A549 treated with ZK216348 at 1 μM for 4 hours (cell line): ENCODE measurements around the gene GJB4. TPM values are rescaled to one million over a fixed set of nuclear protein-coding genes. Genes with fewer than 3 reads are reported as not detected.

ENCODE experiments used
- total RNA-seq: library from RNA; stranded (reverse); fragments of 200-300 nt; extraction: Qiagen RNA extraction; gene quantifications from 5 replicates; pipeline ENCODE4 v1.2.3, GENCODE V29; 2022; ENCODE audit warnings: low read depth

Gene GJB4
- total RNA-seq, result 0.05 to 0.11 TPM (median 0.09 TPM) in 4 of 5 replicates, not detected in the other

DNA sequence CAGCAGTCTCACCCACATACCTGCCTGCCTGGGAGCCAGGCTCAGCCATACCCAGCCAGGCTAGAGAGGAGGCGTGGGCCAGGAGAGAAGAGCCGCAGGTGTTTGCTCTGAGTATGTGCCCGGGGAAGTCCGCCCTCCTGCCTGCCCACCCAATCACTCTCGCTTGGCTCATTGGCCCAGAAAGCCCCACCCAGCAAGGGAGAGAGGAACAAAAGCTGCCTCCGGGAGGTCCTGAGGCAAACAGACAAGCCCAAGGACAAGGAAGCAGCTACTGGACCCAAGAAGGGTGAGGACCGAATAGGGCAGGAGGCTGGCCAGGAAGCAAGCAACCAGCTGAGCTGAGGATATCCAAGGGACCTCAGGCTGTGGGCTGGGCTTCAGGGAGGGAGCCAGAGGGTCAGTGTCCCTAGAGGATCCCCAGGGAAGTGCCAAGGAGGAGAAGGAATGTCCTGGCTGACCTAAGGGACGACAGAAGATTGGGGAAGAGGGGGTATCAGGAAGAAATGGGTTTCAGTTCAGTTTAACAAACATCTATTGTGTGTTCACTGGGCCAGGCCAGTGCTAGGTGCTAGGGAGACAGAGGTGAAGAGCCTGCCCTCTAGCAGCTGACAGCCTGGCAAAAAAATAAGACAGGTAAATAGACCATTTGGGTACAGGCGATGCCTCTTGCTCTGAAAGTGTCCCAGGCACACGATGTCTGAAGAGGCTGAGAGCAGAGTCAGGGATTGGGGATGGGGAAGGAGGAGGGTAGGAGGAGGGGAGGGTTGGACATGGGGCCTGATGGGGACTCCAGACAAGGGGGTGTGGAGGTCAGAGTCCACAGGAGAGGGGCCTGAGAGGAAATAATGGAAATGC is at the start of gene GJB4:
Gene GJB4 (plus strand): TSS at position 238 of the 855 bp plus-strand sequence. CDS start 1,515 bp downstream, outside the sequence.

DNA sequence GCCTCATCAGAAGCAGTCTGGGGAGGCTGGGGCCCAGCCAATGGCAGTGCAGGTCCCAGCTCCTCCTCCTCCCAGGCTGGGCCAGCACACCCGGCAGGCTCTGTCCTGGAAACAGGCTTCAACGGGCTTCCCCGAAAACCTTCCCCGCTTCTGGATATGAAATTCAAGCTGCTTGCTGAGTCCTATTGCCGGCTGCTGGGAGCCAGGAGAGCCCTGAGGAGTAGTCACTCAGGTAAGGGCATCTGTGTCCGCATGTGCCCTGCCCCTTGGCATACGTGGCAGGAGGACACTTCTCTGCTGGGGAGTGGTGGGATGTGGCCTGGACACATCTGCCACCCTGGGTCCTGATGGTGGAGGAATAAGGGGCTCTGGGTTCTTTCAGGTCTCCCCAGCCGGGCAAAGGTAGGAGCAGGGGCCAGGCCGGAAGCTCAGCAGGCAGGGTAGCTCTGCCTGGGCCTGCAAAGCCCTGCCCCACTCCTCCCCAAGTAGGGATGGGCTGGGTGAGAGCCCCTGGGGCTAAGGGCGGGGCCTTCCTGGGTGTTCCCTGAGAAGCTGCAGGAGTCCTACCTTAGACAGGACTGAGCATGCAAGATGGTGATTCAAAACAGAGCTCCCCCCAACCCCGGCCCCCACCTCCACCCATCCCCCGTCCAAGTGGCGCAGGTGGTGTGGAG is 4.4 kb upstream of the GJB4 start, which contains the start of gene GJB5:
Gene GJB5 (plus strand): TSS at position 84 of the 674 bp plus-strand sequence. CDS start 2,284 bp downstream, outside the sequence.

DNA sequence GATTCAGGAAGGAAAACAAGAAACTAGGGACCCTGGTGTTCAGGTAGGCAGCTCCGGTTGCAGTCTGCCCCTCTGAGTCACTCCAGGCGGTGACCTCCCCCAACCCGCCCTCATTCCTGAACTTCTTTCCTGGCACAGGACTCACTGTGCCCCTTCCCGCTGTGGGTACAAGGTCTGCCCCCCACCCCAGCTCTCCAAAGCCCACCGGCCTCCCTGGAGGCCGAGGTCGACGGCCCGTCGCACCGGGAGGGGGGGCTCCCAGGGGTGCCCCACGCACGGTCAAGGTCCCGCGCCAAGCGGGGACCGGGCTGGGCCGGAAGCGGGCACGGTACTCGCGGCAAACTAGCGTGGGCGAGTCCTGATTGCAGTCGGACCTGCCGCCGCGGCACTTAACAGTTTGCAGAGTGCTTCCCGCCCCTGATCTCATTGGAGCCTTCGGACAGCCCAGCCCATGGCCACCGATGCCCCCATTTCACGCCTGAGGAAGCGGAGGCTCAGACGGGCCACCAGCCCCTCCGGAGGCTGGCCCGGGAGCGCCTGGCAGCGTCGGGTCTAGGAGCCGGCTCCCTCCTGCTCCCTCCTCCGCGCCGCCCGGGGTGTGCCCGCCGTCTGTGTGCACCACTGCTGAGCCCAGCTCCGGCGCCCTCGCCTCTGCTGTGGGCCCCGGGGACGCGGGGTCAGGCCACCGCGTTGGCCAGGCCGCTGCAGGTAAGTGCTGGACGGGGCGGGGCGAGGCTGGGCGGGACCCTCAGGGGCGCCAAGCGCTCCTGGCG is 21.7 kb downstream of the GJB4 start, which contains the start of gene GJB3:
Gene GJB3 (plus strand): TSS at position 144 of the 773 bp plus-strand sequence. CDS start 3,549 bp downstream, outside the sequence.

DNA sequence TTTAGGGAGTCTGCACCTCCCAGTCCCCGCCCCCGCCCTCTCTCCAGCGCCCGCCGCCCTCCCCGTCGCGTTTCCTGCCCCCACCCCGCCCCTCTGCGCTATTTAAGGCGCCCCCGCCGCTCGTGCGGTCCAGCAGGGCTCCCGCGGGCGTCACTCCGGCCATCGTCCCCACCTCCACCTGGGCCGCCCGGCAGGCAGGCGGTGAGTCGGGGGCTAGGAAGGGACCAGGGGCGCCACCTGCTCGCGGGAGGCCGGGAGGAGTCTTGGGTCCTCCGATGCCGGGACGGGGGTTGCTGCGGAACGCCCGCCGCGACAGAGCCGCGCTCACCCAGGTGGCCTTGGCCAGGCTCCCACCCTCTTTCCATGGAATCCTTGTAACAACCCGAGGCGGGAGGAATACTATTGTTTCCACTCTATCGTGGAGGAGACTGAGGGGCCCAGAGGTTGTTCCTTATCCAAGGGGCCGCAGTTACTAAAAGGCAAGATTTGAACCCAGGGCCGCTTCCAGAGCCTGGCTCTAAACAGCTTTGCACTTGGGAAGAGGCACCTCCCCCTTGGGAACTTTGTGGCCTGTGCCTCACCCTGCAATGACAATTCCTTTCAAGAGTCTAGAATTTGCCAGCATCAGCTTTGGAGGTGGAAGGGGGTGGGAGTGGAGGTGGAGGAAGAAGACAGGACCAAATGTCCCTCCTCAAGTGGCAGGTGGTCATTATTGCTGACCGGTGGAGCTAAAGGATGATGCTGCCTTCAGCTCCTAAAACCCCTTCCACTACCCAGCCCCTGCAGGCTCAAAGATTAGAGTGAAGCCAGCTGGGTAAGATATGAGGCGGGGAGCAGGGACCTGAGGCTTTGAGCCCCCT is 33.6 kb downstream of the GJB4 start, which contains the start of gene GJA4:
Gene GJA4 (plus strand): TSS at position 132 of the 860 bp plus-strand sequence. CDS start 1,215 bp downstream, outside the sequence.

Other genes starting within 250 kb of the GJB4 start
- 0.16 to 0.28 TPM (median 0.19 TPM) in 3 of 5 replicates, not detected in the others for gene GJB5, start 4.7 kb upstream of the GJB4 start, total RNA-seq
- gene GJB3, start 21.5 kb downstream of the GJB4 start, total RNA-seq, result 7.4 to 11.8 TPM (median 9.4 TPM) in 5 replicates
- not detected in 5 replicates for gene GJA4, start 33.3 kb downstream of the GJB4 start, total RNA-seq
- 51.2 to 61.7 TPM (median 57.6 TPM) in 5 replicates for gene SMIM12, start 100.0 kb downstream of the GJB4 start, total RNA-seq
- 0.09 to 0.27 TPM (median 0.26 TPM) in 5 replicates for gene DLGAP3, start 169.9 kb downstream of the GJB4 start, total RNA-seq
- 13.3 to 16.4 TPM (median 15.1 TPM) in 5 replicates for gene TMEM35B, start 225.6 kb downstream of the GJB4 start, total RNA-seq